ENCODE results near the gene ABHD6. TPM values are rescaled to one million over a fixed set of nuclear protein-coding genes. Genes with fewer than 3 reads are reported as not detected.

Gene ABHD6
- total RNA-seq, 1 donor from 2014 or later, result 7.4 TPM

- no peak overlapping the region for H3K27ac Mint-ChIP-seq (ENCODE audit: unreplicated experiment)
- H3K27me3 Mint-ChIP-seq (ENCODE audit: unreplicated experiment), result peaks cover 15% of the 10 kb centered on the region
- no peaks in the 10 kb centered on the region for H3K36me3 Mint-ChIP-seq (ENCODE audit: unreplicated experiment)
- H3K9me3 Mint-ChIP-seq (ENCODE audit: unreplicated experiment), result no peaks in the 10 kb centered on the region
- no peak for TF ChIP-seq CTCF (IDR thresholded peaks at IDR 0.05)
- DNase-seq (ENCODE audit: extremely low spot score, unreplicated experiment), result no peak
- peaks cover 18% of the 10 kb centered on the region for H3K4me1 Mint-ChIP-seq (ENCODE audit: unreplicated experiment)
- H3K4me3 Mint-ChIP-seq (ENCODE audit: unreplicated experiment), result no peak overlapping the region
These were observed 1.6 kb upstream of the ABHD6 start for GRCh38 chr3:58235970-58236369.

GRCh38 chr3:58236527-58237237, 910 bp upstream of the ABHD6 start:
- H3K4me1 Mint-ChIP-seq (ENCODE audit: unreplicated experiment), result peaks cover 18% of the 10 kb centered on the region
- H3K9me3 Mint-ChIP-seq (ENCODE audit: unreplicated experiment), result no peaks in the 10 kb centered on the region
- H3K36me3 Mint-ChIP-seq (ENCODE audit: unreplicated experiment), result no peaks in the 10 kb centered on the region
- TF ChIP-seq CTCF (IDR thresholded peaks at IDR 0.05), result no peak
- peak overlapping the region; percentile 84 for H3K4me3 Mint-ChIP-seq (ENCODE audit: unreplicated experiment)
- H3K27ac Mint-ChIP-seq (ENCODE audit: unreplicated experiment), result peak overlapping the region; percentile 47
- peaks cover 8% of the 10 kb centered on the region for H3K27me3 Mint-ChIP-seq (ENCODE audit: unreplicated experiment)
- DNase-seq (ENCODE audit: extremely low spot score, unreplicated experiment), result no peak

GRCh38 chr3:58237941-58238681, 519 bp downstream of the ABHD6 start:
- H3K4me3 Mint-ChIP-seq (ENCODE audit: unreplicated experiment), result peak overlapping the region; percentile 82
- peaks cover 20% of the 10 kb centered on the region for H3K4me1 Mint-ChIP-seq (ENCODE audit: unreplicated experiment)
- DNase-seq (ENCODE audit: extremely low spot score, unreplicated experiment), result no peak
- TF ChIP-seq CTCF (IDR thresholded peaks at IDR 0.05), result no peak
- H3K27ac Mint-ChIP-seq (ENCODE audit: unreplicated experiment), result no peak overlapping the region
- H3K9me3 Mint-ChIP-seq (ENCODE audit: unreplicated experiment), result no peaks in the 10 kb centered on the region
- H3K36me3 Mint-ChIP-seq (ENCODE audit: unreplicated experiment), result no peaks in the 10 kb centered on the region
- H3K27me3 Mint-ChIP-seq (ENCODE audit: unreplicated experiment), result no peaks in the 10 kb centered on the region

GRCh38 chr3:58238830-58239229, 1.2 kb downstream of the ABHD6 start:
- H3K4me3 Mint-ChIP-seq (ENCODE audit: unreplicated experiment), result peak overlapping the region; percentile 82
- H3K4me1 Mint-ChIP-seq (ENCODE audit: unreplicated experiment), result peaks cover 20% of the 10 kb centered on the region
- no peak for DNase-seq (ENCODE audit: extremely low spot score, unreplicated experiment)
- no peak overlapping the region for H3K27ac Mint-ChIP-seq (ENCODE audit: unreplicated experiment)
- no peaks in the 10 kb centered on the region for H3K36me3 Mint-ChIP-seq (ENCODE audit: unreplicated experiment)
- no peaks in the 10 kb centered on the region for H3K9me3 Mint-ChIP-seq (ENCODE audit: unreplicated experiment)
- no peak for TF ChIP-seq CTCF (IDR thresholded peaks at IDR 0.05)
- H3K27me3 Mint-ChIP-seq (ENCODE audit: unreplicated experiment), result no peaks in the 10 kb centered on the region

GRCh38 chr3:58241306-58242044, 3.9 kb downstream of the ABHD6 start:
- Mint-ChIP-seq H3K36me3 (ENCODE audit: unreplicated experiment) (no peaks in the 10 kb centered on the region), H3K9me3 (ENCODE audit: unreplicated experiment) (no peaks in the 10 kb centered on the region), H3K27ac (ENCODE audit: unreplicated experiment) (no peak overlapping the region), H3K4me1 (ENCODE audit: unreplicated experiment) (peaks cover 12% of the 10 kb centered on the region), H3K27me3 (ENCODE audit: unreplicated experiment) (no peaks in the 10 kb centered on the region), H3K4me3 (ENCODE audit: unreplicated experiment) (no peak overlapping the region)
- no peak for DNase-seq (ENCODE audit: extremely low spot score, unreplicated experiment)
- no peak for TF ChIP-seq CTCF (IDR thresholded peaks at IDR 0.05)
